BE2C (cell line): ENCODE data around the gene LRRC8B.

Experiments
- DNase-seq: peaks from one replicate; pipeline ENCODE4 v3.0.0-alpha.2; 2020
- H3K27me3 ChIP-seq: fragments of 250-450 bp; sonication (Bioruptor Pico); 2 replicates; pipeline ENCODE4 v1.5.1; 2020; ENCODE audit warnings: mild to moderate bottlenecking
- H3K36me3 ChIP-seq: fragments of 250-450 bp; sonication (Bioruptor Pico); 2 replicates; pipeline ENCODE4 v1.5.1; 2020; ENCODE audit warnings: mild to moderate bottlenecking
- H3K4me1 ChIP-seq: fragments of 250-450 bp; sonication (Bioruptor Pico); 2 replicates; pipeline ENCODE4 v1.5.1; 2020
- H3K4me3 ChIP-seq: 2 replicates; pipeline ENCODE4 v1.5.1; 2011; ENCODE audit warnings: low read depth, low read length
- H3K9me3 ChIP-seq: fragments of 250-450 bp; sonication (Bioruptor Pico); 2 replicates; pipeline ENCODE4 v1.5.1; 2020
- TF ChIP-seq, protein P1 (sequence below): IDR thresholded peaks from 2 replicates; pipeline ENCODE4 v1.5.1; 2012; ENCODE audit warnings: mild to moderate bottlenecking, low read depth, low read length

LRRC8B gene

DNA sequence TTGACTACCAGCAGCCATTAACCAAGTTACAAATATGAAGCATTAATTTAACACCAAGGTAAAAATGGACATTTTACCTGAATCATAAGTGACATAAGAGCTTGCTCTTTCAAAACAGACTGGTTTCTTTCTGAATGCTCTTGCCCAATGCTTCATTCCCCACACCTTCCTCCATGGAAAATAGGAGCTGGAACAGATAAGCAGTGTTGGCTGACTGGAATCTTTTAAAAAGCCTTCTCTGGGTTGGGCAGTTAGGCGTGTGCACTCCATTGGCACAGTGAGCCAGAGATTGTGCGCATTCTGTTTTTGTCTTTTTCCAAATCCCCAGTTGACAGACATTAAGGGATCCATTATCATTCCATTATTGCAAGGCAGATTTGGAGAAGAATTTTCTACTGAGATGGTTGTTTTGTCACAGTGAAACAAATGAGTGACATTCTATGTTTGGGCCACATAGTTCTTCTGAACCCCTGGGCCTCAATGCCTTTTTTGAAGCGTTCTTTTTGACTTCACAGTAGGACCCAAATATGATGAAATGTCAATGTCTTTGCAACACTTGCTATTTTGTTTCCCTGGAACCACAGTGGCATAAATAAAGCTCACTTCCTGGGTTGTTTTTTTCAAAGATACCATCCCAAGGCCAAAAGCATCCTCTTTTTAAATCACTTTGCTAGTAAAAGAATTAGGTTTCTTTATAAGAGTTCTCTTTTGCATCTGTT lies 32.3 kb downstream of the LRRC8B start:
- Histone ChIP-seq H3K27me3 (no peaks in the 10 kb centered on the region), H3K9me3 (no peaks in the 10 kb centered on the region), H3K4me1 (no peaks in the 10 kb centered on the region), H3K36me3 (no peaks in the 10 kb centered on the region), H3K4me3 (no peak overlapping the region)
- DNase-seq = no peak
- TF ChIP-seq, protein P1, sequence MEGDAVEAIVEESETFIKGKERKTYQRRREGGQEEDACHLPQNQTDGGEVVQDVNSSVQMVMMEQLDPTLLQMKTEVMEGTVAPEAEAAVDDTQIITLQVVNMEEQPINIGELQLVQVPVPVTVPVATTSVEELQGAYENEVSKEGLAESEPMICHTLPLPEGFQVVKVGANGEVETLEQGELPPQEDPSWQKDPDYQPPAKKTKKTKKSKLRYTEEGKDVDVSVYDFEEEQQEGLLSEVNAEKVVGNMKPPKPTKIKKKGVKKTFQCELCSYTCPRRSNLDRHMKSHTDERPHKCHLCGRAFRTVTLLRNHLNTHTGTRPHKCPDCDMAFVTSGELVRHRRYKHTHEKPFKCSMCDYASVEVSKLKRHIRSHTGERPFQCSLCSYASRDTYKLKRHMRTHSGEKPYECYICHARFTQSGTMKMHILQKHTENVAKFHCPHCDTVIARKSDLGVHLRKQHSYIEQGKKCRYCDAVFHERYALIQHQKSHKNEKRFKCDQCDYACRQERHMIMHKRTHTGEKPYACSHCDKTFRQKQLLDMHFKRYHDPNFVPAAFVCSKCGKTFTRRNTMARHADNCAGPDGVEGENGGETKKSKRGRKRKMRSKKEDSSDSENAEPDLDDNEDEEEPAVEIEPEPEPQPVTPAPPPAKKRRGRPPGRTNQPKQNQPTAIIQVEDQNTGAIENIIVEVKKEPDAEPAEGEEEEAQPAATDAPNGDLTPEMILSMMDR = no peak

DNA sequence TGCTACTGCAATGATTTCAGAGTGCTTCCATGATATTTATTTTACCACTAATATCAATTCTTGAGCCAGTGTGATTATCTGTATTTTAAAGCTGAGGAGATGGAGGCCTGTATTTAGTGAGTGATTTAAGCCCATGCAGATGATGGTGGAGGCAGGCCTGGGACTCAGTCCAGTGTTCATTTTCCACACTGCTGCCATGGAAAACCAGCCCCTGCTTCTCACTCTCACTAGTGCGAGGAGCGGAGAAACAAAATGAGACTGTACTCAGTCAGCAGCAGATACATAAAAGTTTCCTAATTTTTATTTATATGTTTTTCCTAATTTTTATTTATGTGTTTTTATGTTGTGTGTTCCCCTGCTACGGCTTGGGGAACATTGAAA lies 32.8 kb downstream of the LRRC8B start:
- no peaks in the 10 kb centered on the region for H3K4me1 ChIP-seq
- H3K4me3 ChIP-seq = no peak overlapping the region
- H3K27me3 ChIP-seq = no peaks in the 10 kb centered on the region
- no peak for DNase-seq
- TF ChIP-seq, protein P1 = no peak
- H3K36me3 ChIP-seq = no peaks in the 10 kb centered on the region
- no peaks in the 10 kb centered on the region for H3K9me3 ChIP-seq

DNA sequence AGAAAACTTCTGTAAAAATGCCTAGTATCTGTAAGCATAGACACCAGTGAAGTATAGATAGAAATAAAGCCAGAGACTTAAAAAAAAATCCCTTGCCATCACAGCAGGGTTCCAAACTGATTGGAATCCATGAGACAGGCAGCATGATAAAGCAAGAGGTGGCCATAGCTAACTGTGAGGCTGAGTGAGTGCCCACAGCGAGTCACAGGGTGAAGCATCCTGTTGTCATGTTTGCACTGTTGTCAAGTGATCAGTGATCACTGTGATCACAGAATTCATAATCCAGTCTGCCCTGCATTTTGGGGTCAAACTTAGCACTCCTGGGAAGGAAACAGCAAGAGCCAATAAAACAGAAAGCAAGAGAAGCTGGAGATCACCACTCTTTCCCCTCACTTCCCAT lies 33.3 kb downstream of the LRRC8B start:
- no peaks in the 10 kb centered on the region for H3K4me1 ChIP-seq
- no peaks in the 10 kb centered on the region for H3K36me3 ChIP-seq
- DNase-seq = no peak
- TF ChIP-seq, protein P1 = no peak
- no peaks in the 10 kb centered on the region for H3K27me3 ChIP-seq
- H3K9me3 ChIP-seq = no peaks in the 10 kb centered on the region
- no peak overlapping the region for H3K4me3 ChIP-seq

DNA sequence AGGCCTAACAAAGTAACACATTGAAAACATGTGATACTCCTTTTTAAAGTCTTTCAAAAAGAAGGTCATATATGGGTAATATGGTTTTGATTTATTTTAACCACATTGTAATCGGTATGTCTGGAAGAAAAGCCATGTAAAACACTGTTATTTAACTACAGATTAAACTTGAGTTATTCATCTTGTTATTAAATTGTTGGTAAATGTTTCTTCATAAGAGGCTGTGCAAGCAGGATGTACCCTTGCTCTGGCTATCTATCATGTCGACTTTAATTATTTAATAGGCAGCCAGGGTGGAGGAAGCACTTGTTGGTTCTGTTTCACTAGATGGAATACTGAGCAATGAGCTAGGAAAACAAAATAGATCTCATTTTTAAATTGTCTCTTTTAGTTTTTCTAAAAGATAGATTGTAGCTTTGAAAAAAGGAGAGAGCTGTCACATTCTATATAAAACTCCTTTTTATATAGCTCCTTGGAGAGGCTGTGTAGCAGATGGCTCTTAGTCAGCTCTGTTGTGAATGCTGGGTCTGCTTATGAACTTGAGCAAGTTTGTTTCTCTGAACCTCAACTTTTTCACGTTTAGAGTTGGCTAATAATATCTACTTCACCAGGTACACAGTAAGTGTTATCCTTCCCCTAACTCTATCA lies 39.5 kb downstream of the LRRC8B start:
- no peaks in the 10 kb centered on the region for H3K27me3 ChIP-seq
- no peaks in the 10 kb centered on the region for H3K9me3 ChIP-seq
- TF ChIP-seq, protein P1 = no peak

DNA sequence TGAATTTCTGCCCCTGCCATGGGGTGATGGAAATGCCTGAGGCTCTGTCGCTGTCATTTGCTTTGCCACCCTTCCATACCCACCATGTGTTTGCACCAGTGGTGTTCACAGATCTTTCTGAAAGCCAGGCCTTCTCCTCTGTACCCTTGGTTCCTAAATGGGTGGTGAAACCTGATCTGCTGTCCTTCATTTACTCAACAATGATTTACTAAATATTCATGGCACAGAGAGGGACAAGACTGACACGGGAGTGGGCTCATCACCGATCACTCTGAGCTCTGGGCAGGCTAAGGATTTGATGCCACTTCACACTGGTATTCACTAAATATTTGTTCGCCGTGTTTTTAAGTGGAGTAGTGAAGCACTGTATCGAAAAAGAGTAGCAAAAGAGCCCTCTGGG lies 40.9 kb downstream of the LRRC8B start:
- H3K36me3 ChIP-seq = no peaks in the 10 kb centered on the region
- TF ChIP-seq, protein P1 = no peak
- peaks cover 4% of the 10 kb centered on the region; the same call in 1 of the 2 replicates for H3K4me1 ChIP-seq
- no peak overlapping the region for H3K4me3 ChIP-seq
- no peak for DNase-seq
- H3K9me3 ChIP-seq = no peaks in the 10 kb centered on the region
- H3K27me3 ChIP-seq = no peaks in the 10 kb centered on the region

More for the DNA sequence above, 39.5 kb downstream of the LRRC8B start:
- Histone ChIP-seq H3K4me1 (peaks cover 4% of the 10 kb centered on the region; the same call in 1 of the 2 replicates), H3K4me3 (no peak overlapping the region), H3K36me3 (no peaks in the 10 kb centered on the region)
- DNase-seq = no peak

DNA sequence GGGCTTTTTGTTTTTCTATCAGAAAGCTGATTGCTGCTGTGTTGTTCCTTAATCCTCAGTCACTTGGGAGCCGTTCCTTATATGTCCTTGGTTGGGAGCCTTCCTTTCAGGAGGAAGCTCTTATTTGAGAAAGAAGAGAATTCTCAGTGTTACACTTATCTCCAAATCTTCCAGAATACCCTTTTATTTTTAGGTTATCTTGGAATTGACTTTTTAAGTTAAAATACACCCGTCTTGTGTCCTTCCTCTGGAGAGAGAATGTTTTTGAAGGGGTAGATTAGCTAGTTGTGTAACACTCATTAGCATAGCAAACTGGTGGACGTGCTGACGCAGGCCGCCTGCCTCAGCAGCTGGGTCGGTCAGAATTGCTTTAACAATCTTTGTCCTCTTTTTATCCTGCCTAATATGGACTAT lies 42.1 kb downstream of the LRRC8B start:
- Histone ChIP-seq H3K4me3 (no peak overlapping the region), H3K4me1 (peaks cover 4% of the 10 kb centered on the region; the same call in 1 of the 2 replicates), H3K36me3 (no peaks in the 10 kb centered on the region), H3K27me3 (no peaks in the 10 kb centered on the region), H3K9me3 (no peaks in the 10 kb centered on the region)
- no peak for DNase-seq
- TF ChIP-seq, protein P1 = no peak
